ENCODE data around the gene TGFB1I1. TPM values are rescaled to one million over a fixed set of nuclear protein-coding genes. Genes with fewer than 3 reads are reported as not detected.

Gene TGFB1I1
- total and polyA plus RNA-seq, 2 of the 13 experiments (the other 11 are each of a cell fraction or from before 2014, with no cell fraction given): 0.80 to 2.9 TPM

- ATAC-seq: no peak
- no peak for DNase-seq (ENCODE audit: low spot score)
- POLR2A ChIA-PET: interaction anchor here (0.6 to 8.3 kb wide), 8 partner anchors 10 to 464 kb away, joined by 3 to 110 read pairs (median 3); partner anchors contain the start of genes KAT8, RUSF1 and ZNF843
- no peaks in the 10 kb centered on the region for H3K9me3 ChIP-seq (ENCODE audit: low read length)
- H3K27me3 ChIP-seq (ENCODE audit: control insufficient read depth in 1 of 2, insufficient read depth in 2 of 2, low read length in 2 of 2): no peaks in the 10 kb centered on the region; a peak in 1 of 5 replicates
- H2AFZ ChIP-seq (ENCODE audit: low read length): no peak overlapping the region
- H3K27ac ChIP-seq (ENCODE audit: extremely low read length, insufficient read depth, low read length): no peak overlapping the region
- H3K4me3 ChIP-seq (replicated peaks in 1 of 3; ENCODE audit: insufficient read depth in 1 of 3, low read depth in 2 of 3, low read length in 3 of 3): no peak overlapping the region
- peaks cover 0 to 2% of the 10 kb centered on the region in 2 experiments; a peak in 1 of 5 replicates for H3K36me3 ChIP-seq (replicated peaks in 1 of 2; ENCODE audit: control insufficient read depth in 1 of 2, insufficient read depth in 2 of 2, low read length in 2 of 2)
- no peak overlapping the region for H3K9ac ChIP-seq (ENCODE audit: insufficient read depth, low read depth, low read length)
- no TSS peak for BruUV-seq (replicated peaks)
- H4K20me1 ChIP-seq (ENCODE audit: insufficient read depth, low read length): peaks cover 43% of the 10 kb centered on the region
- in situ Hi-C loops (cut with HindIII; ENCODE audit: extremely low pct_ligation_motif_present, low pct_unique_long_range_greater_than_20kb) (loop anchor here (5.0 to 10.0 kb wide), 3 partner anchors 247 to 463 kb away; partner anchors contain the start of gene ZNF267), intact Hi-C loops (cut with micrococcal nuclease; ENCODE audit: unreplicated experiment) (loop anchor here (5.0 kb wide), 1 partner anchor 417 kb away; the partner anchor contains the start of gene ZNF267)
- H3K4me2 ChIP-seq (ENCODE audit: low read depth, low read length): peak overlapping the region; percentile 23
- peaks cover 72% of the 10 kb centered on the region for H3K4me1 ChIP-seq (ENCODE audit: insufficient read depth, low read length)
- WGBS (ENCODE audit: low lambda C conversion rate): 89% methylated on average over 17 of the region's 17 CpGs
- H3K79me2 ChIP-seq (ENCODE audit: insufficient read depth, low read length): peaks cover 33% of the 10 kb centered on the region
- CTCF ChIA-PET (ENCODE audit: low intra/inter-chr PET ratio, low total read pairs): no interaction called here
- no peak for FAIRE-seq
- peak; percentile 30; the same call in 1 of the 2 replicates for TF ChIP-seq SMC3 (IDR thresholded peaks at IDR 0.05; ENCODE audit: low read length)
- 0 out of 2 replicates have a peak, but pooled peaks have one; percentile 14 for TF ChIP-seq SAP130 (CRISPR knock-in tag; IDR thresholded peaks at IDR 0.05; ENCODE audit: low read depth)
- TF ChIP-seq STAG1 (CRISPR knock-in tag; IDR thresholded peaks at IDR 0.05): peak; percentile 34
- TF ChIP-seq UBTF (CRISPR knock-in tag; IDR thresholded peaks at IDR 0.05): 0 out of 2 replicates have a peak, but pooled peaks have one; percentile 4
- TF ChIP-seq ZNF205 (CRISPR knock-in tag; IDR thresholded peaks at IDR 0.05): 0 out of 2 replicates have a peak, but pooled peaks have one; percentile 14
- TF ChIP-seq NFKB2 (CRISPR knock-in tag; IDR thresholded peaks at IDR 0.05; ENCODE audit: borderline replicate concordance): no peak; the same call in 1 of the 2 replicates
- TF ChIP-seq ZNF431 (CRISPR knock-in tag; IDR thresholded peaks at IDR 0.05; ENCODE audit: borderline replicate concordance, low read depth): 0 out of 2 replicates have a peak, but pooled peaks have one; percentile 32
- TF ChIP-seq AGO2 (optimal IDR thresholded peaks at IDR 0.05; ENCODE audit: low read depth, low read length): peak; percentile 33
- TF ChIP-seq, protein P1, sequence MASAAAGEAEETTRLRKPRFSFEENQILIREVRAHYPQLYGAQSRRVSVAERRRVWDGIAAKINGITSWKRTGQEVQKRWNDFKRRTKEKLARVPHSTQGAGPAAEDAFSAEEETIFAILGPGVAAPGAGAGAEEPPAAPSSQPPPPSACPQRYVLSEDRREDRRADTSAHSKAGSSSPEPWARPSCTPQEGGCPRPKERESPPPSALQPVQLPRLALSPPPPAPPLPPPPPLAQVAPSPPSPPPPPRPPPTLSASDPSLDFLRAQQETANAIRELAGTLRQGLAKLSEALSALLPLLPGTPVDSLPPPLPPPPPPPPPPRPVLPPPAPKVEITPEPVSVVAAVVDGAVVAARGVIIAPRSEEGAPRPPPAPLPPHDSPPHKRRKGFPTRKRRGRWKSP (CRISPR knock-in tag; IDR thresholded peaks at IDR 0.05): no peak
- TF ChIP-seq PAF1 (CRISPR knock-in tag; IDR thresholded peaks at IDR 0.05): peak; percentile 81; the same call in 1 of the 2 replicates
- no peak for TF ChIP-seq ZNF616 (CRISPR knock-in tag; IDR thresholded peaks at IDR 0.05; ENCODE audit: low read depth)
- 0 out of 2 replicates have a peak, but pooled peaks have one; percentile 15 for TF ChIP-seq KMT2B (CRISPR knock-in tag; IDR thresholded peaks at IDR 0.05)
- no peak for TF ChIP-seq ZNF180 (CRISPR knock-in tag; IDR thresholded peaks at IDR 0.05; ENCODE audit: borderline replicate concordance, low read depth)
- peak; percentile 15; the same call in 1 of the 2 replicates for TF ChIP-seq RAD21 (CRISPR knock-in tag; IDR thresholded peaks at IDR 0.05)
- TF ChIP-seq, protein P2, sequence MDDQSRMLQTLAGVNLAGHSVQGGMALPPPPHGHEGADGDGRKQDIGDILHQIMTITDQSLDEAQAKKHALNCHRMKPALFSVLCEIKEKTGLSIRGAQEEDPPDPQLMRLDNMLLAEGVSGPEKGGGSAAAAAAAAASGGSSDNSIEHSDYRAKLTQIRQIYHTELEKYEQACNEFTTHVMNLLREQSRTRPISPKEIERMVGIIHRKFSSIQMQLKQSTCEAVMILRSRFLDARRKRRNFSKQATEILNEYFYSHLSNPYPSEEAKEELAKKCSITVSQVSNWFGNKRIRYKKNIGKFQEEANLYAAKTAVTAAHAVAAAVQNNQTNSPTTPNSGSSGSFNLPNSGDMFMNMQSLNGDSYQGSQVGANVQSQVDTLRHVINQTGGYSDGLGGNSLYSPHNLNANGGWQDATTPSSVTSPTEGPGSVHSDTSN (CRISPR knock-in tag; IDR thresholded peaks at IDR 0.05; ENCODE audit: borderline replicate concordance): no peak
- peak; percentile 30; the same call in 1 of the 2 replicates for TF ChIP-seq NFE2L2 (IDR thresholded peaks at IDR 0.05; ENCODE audit: low read length)
- peak in 1 of 2 experiments; percentile 30; a peak in 1 of 4 replicates for TF ChIP-seq POLR2A (IDR thresholded peaks at IDR 0.05; ENCODE audit: insufficient read depth in 1 of 2, low read depth in 2 of 2, low read length in 2 of 2)
- TF ChIP-seq ZC3H13 (CRISPR knock-in tag; IDR thresholded peaks at IDR 0.05): peak; percentile 98
- TF ChIP-seq CHCHD3 (CRISPR knock-in tag; IDR thresholded peaks at IDR 0.05): no peak
- peak; percentile 70 for TF ChIP-seq XRCC5 (optimal IDR thresholded peaks at IDR 0.05; ENCODE audit: low read length)
- peak; percentile 36; the same call in 1 of the 2 replicates for TF ChIP-seq SP4 (CRISPR knock-in tag; IDR thresholded peaks at IDR 0.05)
Measured at GRCh38 chr16:31455601-31456314, 16.2 kb upstream of the TGFB1I1 start.
